ENCODE measurements around the gene SCGB3A1. TPM values are rescaled to one million over a fixed set of nuclear protein-coding genes. Genes with fewer than 3 reads are reported as not detected.

Gene SCGB3A1
- total and polyA plus RNA-seq, 8 donors: 3.7 to 785 (median 35.3) TPM; not detected in 5

DNA sequence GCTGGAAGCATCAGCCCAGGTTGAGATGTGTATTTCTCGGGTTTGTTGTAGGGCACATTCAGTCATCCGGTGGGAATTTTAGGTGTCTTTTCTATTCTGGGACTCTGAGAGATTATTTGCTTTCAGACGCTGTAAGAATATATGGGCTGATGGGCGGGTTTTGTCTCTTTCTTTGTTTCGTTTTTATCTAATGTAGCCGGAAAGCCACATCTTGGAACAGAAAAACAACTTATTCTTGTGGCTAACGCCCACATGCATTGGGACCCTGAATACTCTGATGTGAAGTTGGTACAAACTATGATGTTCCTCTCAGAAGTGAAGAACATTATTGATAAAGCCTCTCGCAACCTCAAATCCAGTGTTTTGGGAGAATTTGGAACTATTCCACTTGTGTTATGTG, 22.4 kb downstream of the SCGB3A1 start:
- DNase-seq: no peak
- WGBS, 5 donors: 82 to 84% (median 83%) methylated on average over 8 of the region's 8 CpGs
- H3K36me3 ChIP-seq: peaks cover 5 to 94% (median 90%) of the 10 kb centered on the region in 4 donors
- H3K4me3 ChIP-seq: no peak overlapping the region
- H3K27me3 ChIP-seq: no peaks in the 10 kb centered on the region
- no peaks in the 10 kb centered on the region for H3K9me3 ChIP-seq
- TF ChIP-seq, protein P1, sequence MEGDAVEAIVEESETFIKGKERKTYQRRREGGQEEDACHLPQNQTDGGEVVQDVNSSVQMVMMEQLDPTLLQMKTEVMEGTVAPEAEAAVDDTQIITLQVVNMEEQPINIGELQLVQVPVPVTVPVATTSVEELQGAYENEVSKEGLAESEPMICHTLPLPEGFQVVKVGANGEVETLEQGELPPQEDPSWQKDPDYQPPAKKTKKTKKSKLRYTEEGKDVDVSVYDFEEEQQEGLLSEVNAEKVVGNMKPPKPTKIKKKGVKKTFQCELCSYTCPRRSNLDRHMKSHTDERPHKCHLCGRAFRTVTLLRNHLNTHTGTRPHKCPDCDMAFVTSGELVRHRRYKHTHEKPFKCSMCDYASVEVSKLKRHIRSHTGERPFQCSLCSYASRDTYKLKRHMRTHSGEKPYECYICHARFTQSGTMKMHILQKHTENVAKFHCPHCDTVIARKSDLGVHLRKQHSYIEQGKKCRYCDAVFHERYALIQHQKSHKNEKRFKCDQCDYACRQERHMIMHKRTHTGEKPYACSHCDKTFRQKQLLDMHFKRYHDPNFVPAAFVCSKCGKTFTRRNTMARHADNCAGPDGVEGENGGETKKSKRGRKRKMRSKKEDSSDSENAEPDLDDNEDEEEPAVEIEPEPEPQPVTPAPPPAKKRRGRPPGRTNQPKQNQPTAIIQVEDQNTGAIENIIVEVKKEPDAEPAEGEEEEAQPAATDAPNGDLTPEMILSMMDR (IDR thresholded peaks at IDR 0.05): no peak
- TF ChIP-seq EP300 (IDR thresholded peaks at IDR 0.05): no peak
- no peak for TF ChIP-seq POLR2AphosphoS5 (IDR thresholded peaks at IDR 0.05)
- TF ChIP-seq POLR2A (IDR thresholded peaks at IDR 0.05): no peak
- H3K27ac ChIP-seq: no peak overlapping the region
- intact Hi-C loops (cut with DNase I; ENCODE audit: low total_unique reads): no loop called here
- H3K4me1 ChIP-seq: no peaks in the 10 kb centered on the region

DNA sequence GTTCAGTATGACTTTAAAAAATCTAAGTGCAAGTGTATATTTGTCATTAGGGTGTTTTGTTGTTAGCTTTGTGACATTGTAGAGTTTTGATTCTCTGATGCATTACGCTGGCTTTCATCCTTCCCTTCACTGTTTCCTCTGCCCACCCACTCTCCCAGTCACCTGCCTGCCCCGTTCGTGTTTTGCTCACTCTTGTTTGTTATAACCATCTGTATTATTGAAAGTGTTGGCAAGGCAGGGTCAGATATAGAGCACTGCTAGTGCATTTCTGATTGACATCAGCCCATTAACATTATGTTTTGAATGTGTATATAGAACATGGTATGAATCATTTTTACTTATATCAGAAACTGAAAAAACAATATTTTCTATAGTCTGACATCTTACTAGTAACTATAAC, 27.3 kb downstream of the SCGB3A1 start:
- WGBS, 5 donors: 69 to 78% (median 74%) methylated on average over 3 of the region's 3 CpGs
- Histone ChIP-seq H3K9me3 (no peaks in the 10 kb centered on the region), H3K4me1 (peaks cover 0 to 3% (median 0%) of the 10 kb centered on the region in 4 donors), H3K36me3 (peaks cover 5 to 73% (median 61%) of the 10 kb centered on the region in 4 donors), H3K27ac (no peak overlapping the region), H3K4me3 (no peak overlapping the region), H3K27me3 (no peaks in the 10 kb centered on the region)
- intact Hi-C loops (cut with DNase I; ENCODE audit: low total_unique reads): no loop called here
- DNase-seq: peak in 1 of 2 donors; percentile 18
- TF ChIP-seq EP300 (IDR thresholded peaks at IDR 0.05): no peak
- TF ChIP-seq POLR2A (IDR thresholded peaks at IDR 0.05): no peak
- no peak for TF ChIP-seq POLR2AphosphoS5 (IDR thresholded peaks at IDR 0.05)
- TF ChIP-seq, protein P1 (IDR thresholded peaks at IDR 0.05): no peak

DNA sequence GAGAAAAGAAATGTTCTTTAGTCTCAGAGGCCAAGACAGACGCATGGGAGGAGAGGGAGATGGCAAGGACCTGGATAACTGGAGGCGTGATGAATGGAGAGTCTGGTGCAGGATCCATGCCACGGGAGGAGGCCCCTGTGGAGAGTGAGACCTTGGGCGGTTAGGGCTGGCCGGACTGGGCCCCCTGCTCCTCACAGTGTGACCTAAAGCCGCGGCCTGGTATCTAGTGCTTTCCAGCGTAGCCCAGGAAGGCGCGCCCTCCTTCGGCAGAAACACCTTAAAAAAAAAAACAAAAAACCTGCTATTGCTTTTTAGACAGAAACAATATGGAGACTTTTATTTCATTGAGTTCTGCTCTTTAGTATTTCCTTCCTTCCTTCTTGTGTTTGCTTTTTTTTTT, 33.1 kb downstream of the SCGB3A1 start:
- Histone ChIP-seq H3K27me3 (no peaks in the 10 kb centered on the region), H3K27ac (no peak overlapping the region), H3K4me3 (no peak overlapping the region), H3K36me3 (peaks cover 5 to 54% (median 44%) of the 10 kb centered on the region in 4 donors), H3K9me3 (no peaks in the 10 kb centered on the region), H3K4me1 (peaks cover 0 to 3% (median 1%) of the 10 kb centered on the region in 4 donors)
- no peak for DNase-seq
- TF ChIP-seq POLR2A (IDR thresholded peaks at IDR 0.05) (no peak), EP300 (IDR thresholded peaks at IDR 0.05) (no peak), POLR2AphosphoS5 (IDR thresholded peaks at IDR 0.05) (no peak)
- TF ChIP-seq, protein P1 (IDR thresholded peaks at IDR 0.05): no peak
- intact Hi-C loops (cut with DNase I; ENCODE audit: low total_unique reads): no loop called here
- 93 to 97% (median 94%) methylated on average over 11 of the region's 11 CpGs for WGBS, 5 donors

DNA sequence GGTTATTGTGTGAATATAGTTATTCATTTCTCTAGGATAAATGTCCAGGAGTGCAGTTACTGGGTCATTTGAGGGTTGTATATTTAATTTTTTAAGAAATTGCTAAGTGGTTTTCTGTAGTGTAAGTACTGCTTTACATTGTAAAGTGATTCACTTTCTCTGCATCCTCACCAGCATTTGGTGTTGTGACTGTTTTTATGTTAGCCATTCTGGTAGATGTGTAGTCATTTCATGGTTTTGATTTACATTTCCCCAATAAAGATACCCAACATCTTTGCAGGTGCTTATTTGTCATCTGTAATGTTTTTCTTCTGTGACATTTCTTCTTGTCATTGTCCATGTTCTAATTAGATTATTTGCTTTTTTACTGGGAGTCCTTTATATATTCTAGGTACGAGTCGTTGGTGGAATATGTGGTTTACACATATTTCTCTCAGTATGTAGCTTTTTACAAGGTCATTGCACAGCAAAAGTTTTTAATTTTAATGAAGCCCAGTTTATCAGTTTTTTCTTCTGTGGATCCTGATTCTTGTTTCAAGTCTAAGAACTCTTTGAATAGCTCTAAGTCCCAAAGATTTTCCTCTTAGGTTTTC, 34.0 kb downstream of the SCGB3A1 start:
- intact Hi-C loops (cut with DNase I; ENCODE audit: low total_unique reads): no loop called here
- no peaks in the 10 kb centered on the region for H3K27me3 ChIP-seq
- no peak overlapping the region for H3K4me3 ChIP-seq
- H3K27ac ChIP-seq: no peak overlapping the region
- DNase-seq: no peak
- TF ChIP-seq POLR2A (IDR thresholded peaks at IDR 0.05) (no peak), POLR2AphosphoS5 (IDR thresholded peaks at IDR 0.05) (no peak), EP300 (IDR thresholded peaks at IDR 0.05) (no peak)
- TF ChIP-seq, protein P1 (IDR thresholded peaks at IDR 0.05): no peak
- H3K9me3 ChIP-seq: no peaks in the 10 kb centered on the region
- WGBS, 5 donors: 85 to 95% (median 88%) methylated on average over 2 of the region's 2 CpGs
- H3K4me1 ChIP-seq: peaks cover 0 to 3% (median under 1%) of the 10 kb centered on the region in 4 donors
- peaks cover under 1 to 54% (median 46%) of the 10 kb centered on the region in 4 donors for H3K36me3 ChIP-seq

Data from stomach (tissue), 9 donors.